Caco-2 (cell line): ENCODE measurements around the gene SOBP. TPM values are rescaled to one million over a fixed set of nuclear protein-coding genes. Genes with fewer than 3 reads are reported as not detected.

ENCODE experiments used
- BruUV-seq: library from RNA; stranded (reverse); fragments of 400-500 nt; replicated peaks from 2 replicates; lab custom pipeline; 2021; lab: Mats Ljungman, UMichigan
- CTCF ChIA-PET: fragments of 300-600 bp; sonication (Branson Sonifier 250); formaldehyde crosslinking; loops from one replicate; lab custom pipeline; 2022; ENCODE audit warnings: antibody characterized with exemption; lab: Charles Lee
- POLR2A ChIA-PET: fragments of 300-600 bp; sonication (Branson Sonifier 250); formaldehyde crosslinking; loops from one replicate; lab custom pipeline; 2022; ENCODE audit warnings: antibody characterized with exemption; lab: Charles Lee
- DNase-seq, 2 experiments: peaks; one replicate each; pipeline versions ENCODE4 v3.0.0 to v3.0.0-alpha.2; 2020 to 2022
- H3K27me3 ChIP-seq: replicated peaks from 2 replicates; pipeline ENCODE4 v1.6.0; 2011; ENCODE audit warnings: low read length; ENCODE audit not compliant: control insufficient read depth, insufficient read depth
- H3K36me3 ChIP-seq: 2 replicates; pipeline ENCODE4 v1.5.1; 2011; ENCODE audit warnings: low read length; ENCODE audit not compliant: control insufficient read depth, insufficient read depth
- H3K4me1 ChIP-seq: fragments of 250-450 bp; sonication (Bioruptor Pico); 2 replicates; pipeline ENCODE4 v1.5.1; 2020; ENCODE audit warnings: mild to moderate bottlenecking
- H3K4me3 ChIP-seq: 2 replicates; pipeline ENCODE4 v1.5.1; 2011; ENCODE audit warnings: low read depth, mild to moderate bottlenecking, control low read depth, low read length
- H3K9me3 ChIP-seq: fragments of 250-450 bp; sonication (Bioruptor Pico); 2 replicates; pipeline ENCODE4 v1.5.1; 2020; ENCODE audit warnings: mild to moderate bottlenecking, moderate library complexity
- H3K27ac Mint-ChIP-seq: one replicate; pipeline ENCODE4 v1.8.0; 2022; ENCODE audit warnings: mixed read lengths; ENCODE audit not compliant: unreplicated experiment
- H3K27me3 Mint-ChIP-seq: one replicate; pipeline ENCODE4 v1.8.0; 2022; ENCODE audit warnings: mixed read lengths; ENCODE audit not compliant: insufficient read depth, unreplicated experiment
- H3K36me3 Mint-ChIP-seq: one replicate; pipeline ENCODE4 v1.8.0; 2022; ENCODE audit warnings: mild to moderate bottlenecking, mixed read lengths; ENCODE audit not compliant: insufficient read depth, unreplicated experiment
- H3K4me1 Mint-ChIP-seq: one replicate; pipeline ENCODE4 v1.8.0; 2022; ENCODE audit warnings: low read depth, mixed read lengths; ENCODE audit not compliant: unreplicated experiment
- H3K4me3 Mint-ChIP-seq: one replicate; pipeline ENCODE4 v1.8.0; 2022; ENCODE audit warnings: mild to moderate bottlenecking, moderate library complexity, mixed read lengths; ENCODE audit not compliant: unreplicated experiment
- H3K9me3 Mint-ChIP-seq: one replicate; pipeline ENCODE4 v1.8.0; 2022; ENCODE audit warnings: mixed read lengths; ENCODE audit not compliant: unreplicated experiment
- intact Hi-C: fragments of 100-400 bp; cut with micrococcal nuclease; formaldehyde crosslinking; loops from one replicate; pipeline ENCODE4 v1.10.0; 2022; ENCODE audit not compliant: unreplicated experiment
- total RNA-seq: library from RNA; stranded (reverse); gene quantifications from 2 replicates; pipeline ENCODE4 v1.2.3, GENCODE V29; 2022
- TF ChIP-seq, protein P1 (sequence below), 2 experiments: fragments of 200-600 bp in 1 of 2; IDR thresholded peaks; 1 replicate in 1 of 2; 2 replicates in 1 of 2; pipeline versions ENCODE4 v1.5.1 to v1.8.0; 2011 to 2022; ENCODE audit warnings: antibody characterized with exemption in 1 of 2, control low read depth in 1 of 2, inconsistent platforms in 1 of 2, low read depth in 1 of 2, low read length in 1 of 2, mild to moderate bottlenecking in 1 of 2, moderate library complexity in 1 of 2; ENCODE audit not compliant: insufficient read depth in 1 of 2, severe bottlenecking in 1 of 2, unreplicated experiment in 1 of 2

The SOBP gene
- total RNA-seq, 1 experiment from 2014 or later = not detected

DNA sequence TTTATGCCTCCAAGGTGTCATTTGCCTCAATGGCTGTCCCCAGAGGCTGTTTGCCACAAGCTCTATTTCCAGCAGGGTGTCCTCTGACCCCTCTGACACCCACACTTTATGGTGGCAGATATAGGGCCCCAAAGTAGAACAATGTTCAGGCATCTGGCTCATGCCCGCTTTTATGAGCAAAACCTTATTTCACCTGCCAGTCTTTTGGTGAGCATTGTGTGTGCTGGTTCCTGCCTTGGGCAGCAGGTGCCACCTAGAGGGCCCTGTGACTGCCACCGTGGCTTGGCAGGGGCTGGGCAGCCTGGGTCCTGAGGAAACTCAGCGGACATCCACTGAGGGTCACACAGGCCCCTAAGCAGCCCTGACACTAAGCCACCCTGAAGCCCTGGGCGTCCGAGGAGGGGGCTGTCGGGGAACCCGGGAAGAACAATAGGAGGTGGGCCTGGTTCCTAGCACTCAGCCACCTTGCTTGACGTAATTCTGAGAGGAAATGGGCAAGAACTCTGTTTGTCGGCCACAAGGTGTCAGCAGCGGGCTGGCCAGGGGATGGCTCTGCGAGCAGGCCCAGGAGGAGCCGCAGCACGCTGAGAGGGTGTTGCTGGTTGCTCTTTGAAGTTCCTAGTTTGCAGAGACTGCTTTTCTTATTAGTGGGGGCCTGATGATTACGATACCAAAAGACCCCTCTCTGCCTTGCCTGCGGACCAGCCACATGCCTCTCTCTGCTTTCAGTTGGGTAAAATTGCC, 185.2 kb downstream of the SOBP start:
- Mint-ChIP-seq H3K36me3 (no peaks in the 10 kb centered on the region), H3K27me3 (peaks cover 3% of the 10 kb centered on the region), H3K9me3 (no peaks in the 10 kb centered on the region), H3K27ac (no peak overlapping the region), H3K4me3 (peak overlapping the region; percentile 50), H3K4me1 (no peaks in the 10 kb centered on the region)
- Histone ChIP-seq H3K27me3 (no peaks in the 10 kb centered on the region; the same call in 1 of the 2 replicates), H3K9me3 (no peaks in the 10 kb centered on the region), H3K4me1 (no peaks in the 10 kb centered on the region), H3K4me3 (no peak overlapping the region), H3K36me3 (no peaks in the 10 kb centered on the region)
- POLR2A ChIA-PET = no interaction called here
- BruUV-seq = no TSS peak
- peak; percentile 81 to 87 for DNase-seq
- TF ChIP-seq, protein P1, sequence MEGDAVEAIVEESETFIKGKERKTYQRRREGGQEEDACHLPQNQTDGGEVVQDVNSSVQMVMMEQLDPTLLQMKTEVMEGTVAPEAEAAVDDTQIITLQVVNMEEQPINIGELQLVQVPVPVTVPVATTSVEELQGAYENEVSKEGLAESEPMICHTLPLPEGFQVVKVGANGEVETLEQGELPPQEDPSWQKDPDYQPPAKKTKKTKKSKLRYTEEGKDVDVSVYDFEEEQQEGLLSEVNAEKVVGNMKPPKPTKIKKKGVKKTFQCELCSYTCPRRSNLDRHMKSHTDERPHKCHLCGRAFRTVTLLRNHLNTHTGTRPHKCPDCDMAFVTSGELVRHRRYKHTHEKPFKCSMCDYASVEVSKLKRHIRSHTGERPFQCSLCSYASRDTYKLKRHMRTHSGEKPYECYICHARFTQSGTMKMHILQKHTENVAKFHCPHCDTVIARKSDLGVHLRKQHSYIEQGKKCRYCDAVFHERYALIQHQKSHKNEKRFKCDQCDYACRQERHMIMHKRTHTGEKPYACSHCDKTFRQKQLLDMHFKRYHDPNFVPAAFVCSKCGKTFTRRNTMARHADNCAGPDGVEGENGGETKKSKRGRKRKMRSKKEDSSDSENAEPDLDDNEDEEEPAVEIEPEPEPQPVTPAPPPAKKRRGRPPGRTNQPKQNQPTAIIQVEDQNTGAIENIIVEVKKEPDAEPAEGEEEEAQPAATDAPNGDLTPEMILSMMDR (IDR thresholded peaks at IDR 0.05; ENCODE audit: insufficient read depth in 1 of 2, low read depth in 1 of 2, low read length in 1 of 2, severe bottlenecking in 1 of 2, unreplicated experiment in 1 of 2) = peak; percentile 85 to 86
- CTCF ChIA-PET = interaction anchor here (1.4 kb wide), 1 partner anchor 192 kb away, joined by 4 read pairs; no protein-coding TSS in a partner anchor
- intact Hi-C loops = loop anchor here (1.0 kb wide), 3 partner anchors 29 to 192 kb away; no protein-coding TSS in a partner anchor

DNA sequence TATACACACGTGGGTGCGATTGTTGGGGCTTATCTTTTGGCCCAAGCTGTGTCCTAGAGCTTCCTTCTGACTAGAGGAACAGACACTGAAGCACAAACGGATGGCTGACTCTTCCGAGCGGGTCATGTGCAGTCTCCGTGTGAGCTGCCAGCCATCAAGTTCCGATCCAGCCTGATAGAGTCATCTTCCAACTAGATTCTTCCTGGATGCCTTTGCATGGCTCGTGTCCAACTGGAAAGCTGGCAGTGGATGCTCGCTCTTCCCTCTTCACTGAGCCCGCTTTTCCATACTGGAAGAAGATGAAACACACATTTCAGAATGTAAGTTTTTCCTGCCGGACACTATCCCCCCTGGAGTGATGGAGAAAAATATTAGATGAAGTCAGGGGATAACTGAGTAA, 186.1 kb downstream of the SOBP start:
- Histone ChIP-seq H3K4me1 (no peaks in the 10 kb centered on the region), H3K9me3 (no peaks in the 10 kb centered on the region), H3K36me3 (no peaks in the 10 kb centered on the region), H3K4me3 (no peak overlapping the region), H3K27me3 (no peaks in the 10 kb centered on the region; the same call in 1 of the 2 replicates)
- ChIA-PET POLR2A (no interaction called here), CTCF (interaction anchor here (0.6 kb wide), 1 partner anchor 405 kb away, joined by 3 read pairs; no protein-coding TSS in a partner anchor)
- no TSS peak for BruUV-seq
- intact Hi-C loops = no loop called here
- no peak for DNase-seq
- Mint-ChIP-seq H3K27me3 (peaks cover 3% of the 10 kb centered on the region), H3K27ac (no peak overlapping the region), H3K4me1 (no peaks in the 10 kb centered on the region), H3K36me3 (no peaks in the 10 kb centered on the region), H3K4me3 (no peak overlapping the region), H3K9me3 (no peaks in the 10 kb centered on the region)
- TF ChIP-seq, protein P1 (IDR thresholded peaks at IDR 0.05; ENCODE audit: insufficient read depth in 1 of 2, low read depth in 1 of 2, low read length in 1 of 2, severe bottlenecking in 1 of 2, unreplicated experiment in 1 of 2) = no peak

DNA sequence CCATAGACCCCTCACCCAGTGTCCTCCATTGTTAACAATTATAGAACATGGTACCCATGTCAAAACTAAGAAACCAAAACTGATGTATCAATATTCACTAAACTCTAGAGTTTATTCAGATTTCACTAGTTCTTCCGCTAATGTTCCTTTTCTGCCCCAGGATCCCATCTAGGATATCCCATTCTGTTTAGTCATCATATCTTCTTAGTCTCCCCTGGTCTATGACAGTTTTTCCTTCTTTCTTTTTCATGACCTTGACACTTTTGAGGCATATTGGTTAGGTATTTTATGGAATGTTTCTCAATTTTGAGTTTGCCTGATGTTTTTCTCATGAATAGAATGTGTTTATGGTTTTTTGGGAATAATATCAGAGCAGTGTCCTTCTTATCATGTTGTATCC, 187.5 kb downstream of the SOBP start:
- Mint-ChIP-seq H3K4me1 (no peaks in the 10 kb centered on the region), H3K27me3 (peaks cover 3% of the 10 kb centered on the region), H3K4me3 (no peak overlapping the region), H3K27ac (no peak overlapping the region), H3K9me3 (no peaks in the 10 kb centered on the region), H3K36me3 (no peaks in the 10 kb centered on the region)
- Histone ChIP-seq H3K36me3 (no peaks in the 10 kb centered on the region), H3K4me1 (no peaks in the 10 kb centered on the region), H3K4me3 (no peak overlapping the region), H3K9me3 (no peaks in the 10 kb centered on the region), H3K27me3 (no peaks in the 10 kb centered on the region; the same call in 1 of the 2 replicates)
- POLR2A ChIA-PET = no interaction called here
- TF ChIP-seq, protein P1 (IDR thresholded peaks at IDR 0.05; ENCODE audit: insufficient read depth in 1 of 2, low read depth in 1 of 2, low read length in 1 of 2, severe bottlenecking in 1 of 2, unreplicated experiment in 1 of 2) = no peak
- BruUV-seq = no TSS peak
- no peak for DNase-seq
- CTCF ChIA-PET = no interaction called here
- intact Hi-C loops = no loop called here
